A673 (cell line): Measurements from ENCODE around the gene VPS72.

ENCODE experiments used
- CTCF ChIP-seq: fragments of 300-800, 200-600 bp; sonication (generic); conservative IDR thresholded peaks from 2 replicates; pipeline ENCODE4 v1.5.1; 2017; ENCODE audit warnings: low read depth, mild to moderate bottlenecking, antibody characterized with exemption, low read length, moderate library complexity, mixed read lengths
- EZH2 ChIP-seq: fragments of 200-600 bp; sonication (generic); IDR thresholded peaks from 2 replicates; pipeline ENCODE4 v1.6.1; 2017; ENCODE audit warnings: borderline replicate concordance, low read depth, mild to moderate bottlenecking, mixed read lengths, antibody characterized with exemption, low read length; ENCODE audit not compliant: poor library complexity, severe bottlenecking

DNA sequence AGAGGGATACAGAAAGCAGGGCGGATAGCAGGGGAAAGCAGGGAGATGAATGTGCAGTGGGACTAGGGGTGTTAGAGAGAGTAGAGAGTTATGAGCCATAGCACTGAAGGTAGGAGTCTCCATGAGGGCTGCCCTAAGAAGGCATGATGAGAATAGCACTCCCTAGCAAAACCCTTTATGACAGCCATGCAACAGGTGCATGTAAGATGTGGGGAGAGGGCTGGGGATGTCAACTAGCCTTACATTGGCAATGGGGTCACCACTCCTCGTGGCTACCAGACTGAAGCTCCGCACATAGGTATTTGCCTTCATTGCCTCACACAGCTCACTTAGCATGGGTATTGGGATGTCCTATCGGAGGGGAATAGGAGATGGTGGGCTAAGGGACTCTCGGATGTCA lies 18.8 kb downstream of the VPS72 start:
- no peak for TF ChIP-seq CTCF
- no peak for TF ChIP-seq EZH2
